OCI-LY7 (cell line): ENCODE measurements around the gene MAGEB4.

Source experiments
- CTCF ChIP-seq: fragments of 200-600 bp; sonication (generic); conservative IDR thresholded peaks from 2 replicates; pipeline ENCODE4 v1.5.1; 2014; ENCODE audit warnings: mild to moderate bottlenecking, antibody characterized with exemption, low read length, moderate library complexity, mixed read lengths
- EZH2phosphoT487 ChIP-seq: fragments of 200-600 bp; sonication (generic); IDR thresholded peaks from 2 replicates; pipeline ENCODE4 v1.6.1; 2018; ENCODE audit warnings: low read depth, borderline replicate concordance, mild to moderate bottlenecking, mixed run types, antibody characterized with exemption, low read length, moderate library complexity, mixed read lengths

GRCh38 chrX:30262763-30263162, 21.0 kb downstream of the MAGEB4 start:
- TF ChIP-seq CTCF (no peak), EZH2phosphoT487 (no peak)
